Adrenal gland (tissue), 5 donors: ENCODE results near the gene NYAP2.

ENCODE experiments used
- POLR2A ChIP-seq, 2 donors: fragments of 450-650 bp; IDR thresholded peaks; one replicate each; pipeline ENCODE4 v1.6.1; 2017; ENCODE audit warnings: antibody characterized with exemption in 2 of 2, mild to moderate bottlenecking in 2 of 2, moderate library complexity in 1 of 2
- TF ChIP-seq, protein P1 (sequence below), 6 experiments: fragments of 450-650 bp in 4 of 6; fragments of 200-600 bp in 2 of 6; sonication (generic) in 1 of 6; IDR thresholded peaks; 1 replicate in 5 of 6; 2 replicates in 1 of 6; pipeline versions ENCODE4 v1.5.1 to v1.8.0; 2016 to 2021; ENCODE audit warnings: antibody characterized with exemption in 6 of 6, mild to moderate bottlenecking in 2 of 6, moderate library complexity in 1 of 6
- donor health status: DM: no; HTN: no; CAD: no.

GRCh38 chr2:225462945-225463344, 63.4 kb downstream of the NYAP2 start:
- no peak for TF ChIP-seq POLR2A (IDR thresholded peaks at IDR 0.05)
- TF ChIP-seq, protein P1, sequence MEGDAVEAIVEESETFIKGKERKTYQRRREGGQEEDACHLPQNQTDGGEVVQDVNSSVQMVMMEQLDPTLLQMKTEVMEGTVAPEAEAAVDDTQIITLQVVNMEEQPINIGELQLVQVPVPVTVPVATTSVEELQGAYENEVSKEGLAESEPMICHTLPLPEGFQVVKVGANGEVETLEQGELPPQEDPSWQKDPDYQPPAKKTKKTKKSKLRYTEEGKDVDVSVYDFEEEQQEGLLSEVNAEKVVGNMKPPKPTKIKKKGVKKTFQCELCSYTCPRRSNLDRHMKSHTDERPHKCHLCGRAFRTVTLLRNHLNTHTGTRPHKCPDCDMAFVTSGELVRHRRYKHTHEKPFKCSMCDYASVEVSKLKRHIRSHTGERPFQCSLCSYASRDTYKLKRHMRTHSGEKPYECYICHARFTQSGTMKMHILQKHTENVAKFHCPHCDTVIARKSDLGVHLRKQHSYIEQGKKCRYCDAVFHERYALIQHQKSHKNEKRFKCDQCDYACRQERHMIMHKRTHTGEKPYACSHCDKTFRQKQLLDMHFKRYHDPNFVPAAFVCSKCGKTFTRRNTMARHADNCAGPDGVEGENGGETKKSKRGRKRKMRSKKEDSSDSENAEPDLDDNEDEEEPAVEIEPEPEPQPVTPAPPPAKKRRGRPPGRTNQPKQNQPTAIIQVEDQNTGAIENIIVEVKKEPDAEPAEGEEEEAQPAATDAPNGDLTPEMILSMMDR (IDR thresholded peaks at IDR 0.05) = no peak
